Measurements from ENCODE around the gene ALK. TPM values are rescaled to one million over a fixed set of nuclear protein-coding genes. Genes with fewer than 3 reads are reported as not detected.
A peak's percentile ranks its signal among the peaks of the same experiment; 100 is the strongest.

Gene ALK
- total RNA-seq, 1 experiment from 2014 or later: not detected

- Histone ChIP-seq H3K9me3 (ENCODE audit: control insufficient read depth, low read depth, low read length) (no peaks in the 10 kb centered on the region), H3K4me1 (ENCODE audit: insufficient read depth, low read length) (no peaks in the 10 kb centered on the region), H3K4ac (ENCODE audit: low read depth, low read length) (no peak overlapping the region), H4K91ac (ENCODE audit: insufficient read length, low read depth, low read length) (no peak overlapping the region), H3K23me2 (ENCODE audit: insufficient read length, low read depth, low read length, poor library complexity, severe bottlenecking) (no peaks in the 10 kb centered on the region), H4K5ac (ENCODE audit: insufficient read length, low read depth, low read length) (no peak overlapping the region), H3T11ph (ENCODE audit: low read length) (no peak overlapping the region), H2BK12ac (ENCODE audit: insufficient read length, low read depth, low read length) (no peak overlapping the region), H2AK5ac (ENCODE audit: insufficient read length, low read length) (no peak overlapping the region), H3K14ac (ENCODE audit: insufficient read depth, low read length) (no peak overlapping the region), H3K79me2 (ENCODE audit: insufficient read depth, low read length) (no peaks in the 10 kb centered on the region), H4K8ac (replicated peaks; ENCODE audit: insufficient read length, low read depth, low read length) (no peak overlapping the region), H3K9ac (ENCODE audit: extremely low read depth, insufficient read length, low read length) (no peak overlapping the region), H3K56ac (ENCODE audit: insufficient read length, low read depth, low read length) (no peak overlapping the region), H2BK20ac (ENCODE audit: low read depth, low read length, poor library complexity, severe bottlenecking) (no peak overlapping the region), H4K20me1 (ENCODE audit: control insufficient read depth, insufficient read depth, insufficient read length) (no peaks in the 10 kb centered on the region), H2BK15ac (ENCODE audit: low read depth, low read length) (no peak overlapping the region), H3K18ac (ENCODE audit: insufficient read length, low read depth, low read length) (no peak overlapping the region), H2BK120ac (ENCODE audit: low read depth, low read length, poor library complexity, severe bottlenecking) (no peak overlapping the region), H3K4me2 (ENCODE audit: insufficient read depth, insufficient read length, low read length) (no peak overlapping the region), H2BK5ac (ENCODE audit: insufficient read length, low read length) (no peak overlapping the region), H2AFZ (ENCODE audit: low read length) (no peak overlapping the region), H3K27me3 (ENCODE audit: insufficient read depth, low read length) (no peaks in the 10 kb centered on the region), H3K23ac (ENCODE audit: insufficient read length, low read depth, low read length) (no peak overlapping the region), H3K27ac (ENCODE audit: insufficient read length, low read depth, low read length) (no peak overlapping the region), H3K79me1 (ENCODE audit: insufficient read depth, low read depth, low read length, poor library complexity, severe bottlenecking) (no peaks in the 10 kb centered on the region)
- H3K27me3 Mint-ChIP-seq (ENCODE audit: low read depth): peaks cover 10% of the 10 kb centered on the region; the same call in 1 of the 2 replicates
- peak; percentile 77 for DNase-seq
- no peak overlapping the region for H3K27ac Mint-ChIP-seq
- TF ChIP-seq CTCF (conservative IDR thresholded peaks at IDR 0.05): 0 out of 3 replicates have a peak, but pooled peaks have one; percentile 15
- H3K9me3 Mint-ChIP-seq: no peaks in the 10 kb centered on the region
- whole genome bisulfite sequencing (ENCODE audit: extremely low coverage, insufficient read length, low lambda C conversion rate): no CpG with 5 or more reads among the region's 5 CpGs
- peaks cover 34 to 36% of the 10 kb centered on the region in 2 experiments for H3K4me1 Mint-ChIP-seq
- no peak overlapping the region for H3K4me3 Mint-ChIP-seq
- no peaks in the 10 kb centered on the region for H3K36me3 Mint-ChIP-seq (ENCODE audit: insufficient read depth in 1 of 3, low read depth in 3 of 3)
Observed at GRCh38 chr2:29293830-29294438, 627.5 kb downstream of the ALK start.
